Keratinocyte (primary cell): ENCODE data around the gene ADAD2. TPM values are rescaled to one million over a fixed set of nuclear protein-coding genes. Genes with fewer than 3 reads are reported as not detected.
A peak's percentile ranks its signal among the peaks of the same experiment; 100 is the strongest.

Source experiments
- DNase-seq: peaks from one replicate; pipeline ENCODE4 v3.0.0-alpha.2; 2011; ENCODE audit warnings: low read depth, missing footprints, low spot score
- FAIRE-seq: peaks from 2 replicates; lab custom pipeline; 2011; peaks lifted over from hg19 to GRCh38; lab: Jason Lieb, UNC
- H2AFZ ChIP-seq: 2 replicates; pipeline ENCODE4 v1.6.0; 2012; ENCODE audit warnings: low read length, control low read depth, inconsistent platforms; ENCODE audit not compliant: control insufficient read depth
- H3K27ac ChIP-seq: 2 replicates; pipeline ENCODE4 v1.5.1; 2011; ENCODE audit warnings: low read length; ENCODE audit not compliant: control insufficient read depth, insufficient read depth
- H3K27me3 ChIP-seq: 3 replicates; pipeline ENCODE4 v1.6.0; 2011; ENCODE audit warnings: low read length; ENCODE audit not compliant: control insufficient read depth, insufficient read depth; ENCODE audit errors: extremely low read depth
- H3K36me3 ChIP-seq, 2 experiments: 2 replicates in 1 of 2; 3 replicates in 1 of 2; pipeline ENCODE4 v1.5.1; 2011; ENCODE audit warnings: low read length in 2 of 2, mild to moderate bottlenecking in 1 of 2; ENCODE audit not compliant: control insufficient read depth in 2 of 2, insufficient read depth in 2 of 2; ENCODE audit errors: extremely low read depth in 1 of 2
- H3K4me1 ChIP-seq: 3 replicates; pipeline ENCODE4 v1.5.1; 2011; ENCODE audit warnings: low read length; ENCODE audit not compliant: control insufficient read depth, insufficient read depth; ENCODE audit errors: extremely low read depth
- H3K4me2 ChIP-seq: 3 replicates; pipeline ENCODE4 v1.6.0; 2011; ENCODE audit warnings: low read depth, low read length; ENCODE audit not compliant: control insufficient read depth, insufficient read depth; ENCODE audit errors: extremely low read depth
- H3K4me3 ChIP-seq, 3 experiments: fragments of 200-600 bp in 1 of 3; sonication (generic) in 1 of 3; 2 replicates in 2 of 3; 3 replicates in 1 of 3; pipeline ENCODE4 v1.5.1; 2011 to 2016; ENCODE audit warnings: low read length in 3 of 3, mild to moderate bottlenecking in 3 of 3, control low read depth in 2 of 3, inconsistent platforms in 1 of 3, low read depth in 1 of 3, mixed read lengths in 1 of 3, mixed run types in 1 of 3, moderate library complexity in 1 of 3; ENCODE audit not compliant: control insufficient read depth in 2 of 3, insufficient read depth in 2 of 3; ENCODE audit errors: extremely low read depth in 1 of 3
- H3K79me2 ChIP-seq: 2 replicates; pipeline ENCODE4 v1.6.0; 2012; ENCODE audit warnings: low read length; ENCODE audit not compliant: control insufficient read depth, insufficient read depth
- H3K9ac ChIP-seq: 3 replicates; pipeline ENCODE4 v1.6.0; 2011; ENCODE audit warnings: low read length; ENCODE audit not compliant: control insufficient read depth, insufficient read depth; ENCODE audit errors: extremely low read depth
- H3K9me1 ChIP-seq: 3 replicates; pipeline ENCODE4 v1.6.0; 2011; ENCODE audit warnings: low read length; ENCODE audit not compliant: control insufficient read depth, insufficient read depth; ENCODE audit errors: extremely low read depth
- H3K9me3 ChIP-seq: 2 replicates; pipeline ENCODE4 v1.5.1; 2012; ENCODE audit warnings: low read depth, low read length; ENCODE audit not compliant: control insufficient read depth
- H4K20me1 ChIP-seq: 3 replicates; pipeline ENCODE4 v1.6.0; 2011; ENCODE audit warnings: low read length; ENCODE audit not compliant: control insufficient read depth, insufficient read depth; ENCODE audit errors: extremely low read depth
- EZH2 ChIP-seq: IDR thresholded peaks from one replicate; pipeline ENCODE4 v1.6.1; 2012; ENCODE audit warnings: inconsistent platforms, mild to moderate bottlenecking, low read length, moderate library complexity
- dilution Hi-C: fragments of 300-500 bp; cut with MboI; formaldehyde crosslinking; loops from one replicate; pipeline ENCODE4 v1.7.0; 2020; ENCODE audit warnings: low sequenced_read_pairs; ENCODE audit not compliant: extremely low pct_ligation_motif_present
- polyA plus RNA-seq, 5 experiments: library from polyadenylated mRNA; depleted of rRNA in 3 of 5; stranded (reverse) in 3 of 5; stranded (forward) in 1 of 5; unstranded in 1 of 5; fragments of >200 nt; gene quantifications; 1 replicate in 1 of 5; 2 replicates in 3 of 5; 3 replicates in 1 of 5; pipeline versions ENCODE4 v1.2.1 to v1.2.3, GENCODE V29; 2011 to 2012; ENCODE audit warnings: missing spikeins in 2 of 5, low read depth in 1 of 5, low replicate concordance in 1 of 5
- TF ChIP-seq, protein P1 (sequence below), 3 experiments: IDR thresholded peaks in 1 of 3; conservative IDR thresholded peaks in 1 of 3; optimal IDR thresholded peaks in 1 of 3; 2 replicates in 2 of 3; 3 replicates in 1 of 3; pipeline versions ENCODE3 to v1.5.1; 2011; ENCODE audit warnings: low read length in 3 of 3, mild to moderate bottlenecking in 3 of 3, moderate library complexity in 2 of 3, control low read depth in 1 of 3, inconsistent platforms in 1 of 3; ENCODE audit not compliant: insufficient read depth in 2 of 3; ENCODE audit errors: extremely low read depth in 1 of 3

The ADAD2 gene
- polyA plus RNA-seq, 1 donor (not counting 4 experiments of a cell fraction or from before 2014, with no cell fraction given) = not detected

DNA sequence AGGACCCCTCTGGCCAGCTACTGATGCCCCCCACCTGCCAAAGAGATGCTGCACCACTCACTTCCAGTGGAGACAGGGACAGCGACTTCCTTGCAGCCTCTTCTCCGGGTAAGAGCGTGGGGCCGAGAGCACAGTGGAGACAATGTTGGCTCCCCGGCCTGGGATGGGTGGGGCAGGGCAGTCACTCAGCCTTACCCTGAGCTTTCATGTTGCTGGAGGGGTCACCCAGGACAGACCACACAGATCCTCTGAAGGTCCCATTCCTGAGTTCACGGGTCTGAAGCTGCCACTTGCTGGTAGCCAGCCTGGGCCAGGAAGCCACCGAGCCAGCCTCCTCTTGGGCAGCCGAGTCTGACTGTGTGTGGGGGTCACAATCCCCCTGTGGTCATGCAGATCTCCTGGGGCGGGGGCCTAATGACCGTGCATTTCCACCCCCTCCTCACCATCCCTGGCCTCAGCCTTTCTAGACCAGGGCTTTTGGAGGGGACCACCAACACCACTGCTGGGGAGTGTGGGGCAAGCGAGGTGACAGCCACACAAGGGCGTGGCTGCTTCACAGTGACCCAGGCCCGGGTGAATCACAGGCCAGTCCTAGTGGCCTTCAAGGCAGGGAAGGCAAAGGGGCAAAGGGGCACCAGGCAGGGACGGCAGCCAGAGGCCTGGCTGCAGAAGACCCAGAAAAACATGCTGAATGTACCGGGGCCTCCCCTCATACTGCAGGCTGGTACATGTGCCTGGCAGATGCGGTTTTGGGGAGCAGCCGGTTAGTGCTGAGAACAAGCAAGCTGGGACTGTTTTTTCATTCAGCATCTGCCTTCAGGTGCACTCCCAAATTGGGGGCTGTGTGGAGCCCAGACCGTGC lies 14.5 kb upstream of the ADAD2 start:
- no peaks in the 10 kb centered on the region for H4K20me1 ChIP-seq
- no peak for DNase-seq
- no peaks in the 10 kb centered on the region for H3K27me3 ChIP-seq
- dilution Hi-C loops = no loop called here
- H3K9ac ChIP-seq = peak overlapping the region; percentile 50
- no peaks in the 10 kb centered on the region for H3K9me1 ChIP-seq
- peaks cover 8 to 9% of the 10 kb centered on the region in 2 experiments for H3K36me3 ChIP-seq
- no peak for FAIRE-seq
- H3K4me3 ChIP-seq = no peak overlapping the region
- peaks cover 29% of the 10 kb centered on the region for H3K4me1 ChIP-seq
- H3K27ac ChIP-seq = peak overlapping the region; percentile 56
- no peaks in the 10 kb centered on the region for H3K79me2 ChIP-seq
- no peaks in the 10 kb centered on the region for H3K9me3 ChIP-seq
- peak overlapping the region; percentile 83 for H3K4me2 ChIP-seq
- no peak for TF ChIP-seq EZH2
- TF ChIP-seq, protein P1, sequence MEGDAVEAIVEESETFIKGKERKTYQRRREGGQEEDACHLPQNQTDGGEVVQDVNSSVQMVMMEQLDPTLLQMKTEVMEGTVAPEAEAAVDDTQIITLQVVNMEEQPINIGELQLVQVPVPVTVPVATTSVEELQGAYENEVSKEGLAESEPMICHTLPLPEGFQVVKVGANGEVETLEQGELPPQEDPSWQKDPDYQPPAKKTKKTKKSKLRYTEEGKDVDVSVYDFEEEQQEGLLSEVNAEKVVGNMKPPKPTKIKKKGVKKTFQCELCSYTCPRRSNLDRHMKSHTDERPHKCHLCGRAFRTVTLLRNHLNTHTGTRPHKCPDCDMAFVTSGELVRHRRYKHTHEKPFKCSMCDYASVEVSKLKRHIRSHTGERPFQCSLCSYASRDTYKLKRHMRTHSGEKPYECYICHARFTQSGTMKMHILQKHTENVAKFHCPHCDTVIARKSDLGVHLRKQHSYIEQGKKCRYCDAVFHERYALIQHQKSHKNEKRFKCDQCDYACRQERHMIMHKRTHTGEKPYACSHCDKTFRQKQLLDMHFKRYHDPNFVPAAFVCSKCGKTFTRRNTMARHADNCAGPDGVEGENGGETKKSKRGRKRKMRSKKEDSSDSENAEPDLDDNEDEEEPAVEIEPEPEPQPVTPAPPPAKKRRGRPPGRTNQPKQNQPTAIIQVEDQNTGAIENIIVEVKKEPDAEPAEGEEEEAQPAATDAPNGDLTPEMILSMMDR (optimal IDR thresholded peaks at IDR 0.05 in 1 of 3, IDR thresholded peaks at IDR 0.05 in 1 of 3, conservative IDR thresholded peaks at IDR 0.05 in 1 of 3; ENCODE audit: extremely low read depth in 1 of 3, insufficient read depth in 2 of 3, low read length in 3 of 3) = no peak
- no peak overlapping the region for H2AFZ ChIP-seq

DNA sequence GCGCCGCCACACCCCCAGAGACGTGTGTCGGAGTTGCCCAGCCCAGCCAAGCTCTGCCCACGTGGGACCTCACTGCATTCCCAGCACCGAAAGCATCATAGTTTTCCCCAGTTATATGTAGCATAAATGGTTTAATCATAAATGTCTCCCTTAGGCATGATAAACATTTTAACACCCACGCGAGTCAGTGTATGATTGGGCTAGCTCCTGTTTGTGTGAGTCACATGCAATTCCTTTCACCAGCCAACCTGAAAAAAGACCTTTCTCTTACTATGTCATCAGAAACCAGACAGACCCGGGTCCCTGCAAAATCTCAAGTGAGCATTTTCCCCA lies 13.2 kb upstream of the ADAD2 start:
- dilution Hi-C loops = no loop called here
- no peaks in the 10 kb centered on the region for H3K9me3 ChIP-seq
- no peaks in the 10 kb centered on the region for H3K9me1 ChIP-seq
- peaks cover 12 to 13% of the 10 kb centered on the region in 2 experiments for H3K36me3 ChIP-seq
- H3K79me2 ChIP-seq = no peaks in the 10 kb centered on the region
- H4K20me1 ChIP-seq = peaks cover 2% of the 10 kb centered on the region
- no peaks in the 10 kb centered on the region for H3K27me3 ChIP-seq
- peak overlapping the region; percentile 56 for H3K27ac ChIP-seq
- H3K9ac ChIP-seq = peak overlapping the region; percentile 50
- peaks cover 29% of the 10 kb centered on the region for H3K4me1 ChIP-seq
- TF ChIP-seq, protein P1 (optimal IDR thresholded peaks at IDR 0.05 in 1 of 3, IDR thresholded peaks at IDR 0.05 in 1 of 3, conservative IDR thresholded peaks at IDR 0.05 in 1 of 3; ENCODE audit: extremely low read depth in 1 of 3, insufficient read depth in 2 of 3, low read length in 3 of 3) = no peak
- TF ChIP-seq EZH2 = no peak
- no peak overlapping the region for H3K4me3 ChIP-seq
- DNase-seq = no peak
- H2AFZ ChIP-seq = no peak overlapping the region
- H3K4me2 ChIP-seq = peak overlapping the region; percentile 83
- FAIRE-seq = no peak
